ENCODE data around the gene GLRX5.
A peak's percentile ranks its signal among the peaks of the same experiment; 100 is the strongest.

GLRX5 gene

GRCh38 chr14:95519699-95520098 lies 15.2 kb upstream of the GLRX5 start:
- peak; percentile 73 for DNase-seq

- peak; percentile 66 for DNase-seq
These were observed 14.5 kb upstream of the GLRX5 start for GRCh38 chr14:95520346-95520745.

- no peak for DNase-seq
These were observed 13.8 kb upstream of the GLRX5 start for GRCh38 chr14:95521001-95521400.

DNA sequence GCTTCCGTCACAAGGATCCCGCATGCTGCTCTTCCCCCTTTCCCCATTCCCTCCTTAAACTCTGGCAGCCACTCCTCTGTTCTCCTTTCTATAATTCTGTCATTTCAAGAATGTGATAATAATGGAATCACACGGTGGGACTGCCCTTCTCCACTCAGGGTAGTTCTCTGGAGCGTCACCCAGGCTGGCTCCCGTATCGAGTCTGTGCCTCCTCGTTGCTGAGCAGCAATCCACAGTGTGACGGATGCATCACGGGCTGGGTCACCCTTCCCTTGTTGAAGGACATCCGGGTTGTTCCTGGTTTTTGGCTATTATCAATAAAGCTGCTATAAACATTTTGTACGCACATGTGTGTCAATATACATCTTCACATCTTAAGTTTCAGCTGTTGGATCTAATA lies 12.7 kb upstream of the GLRX5 start:
- no peak for DNase-seq

DNA sequence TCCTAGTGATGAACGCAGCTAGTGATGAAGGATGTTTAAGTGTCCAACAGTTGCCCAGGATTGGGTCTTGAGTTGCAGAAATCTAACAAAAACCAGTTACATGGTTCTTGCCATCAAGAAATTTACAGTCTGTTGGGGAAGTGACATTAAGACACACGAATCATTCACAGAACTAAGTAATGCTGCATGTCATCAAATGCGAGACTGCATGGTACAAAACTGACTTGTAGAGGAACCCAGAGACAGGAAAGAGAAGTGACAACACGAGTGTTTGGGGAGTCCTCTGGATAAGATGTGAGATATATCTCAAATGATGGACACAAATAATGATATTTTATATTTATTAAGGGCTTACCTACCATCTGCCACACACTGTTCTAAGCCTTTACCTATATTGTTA lies 12.3 kb upstream of the GLRX5 start:
- DNase-seq, result no peak

- DNase-seq, result peak; percentile 73
These were observed 11.6 kb upstream of the GLRX5 start for GRCh38 chr14:95523051-95523814.

DNA sequence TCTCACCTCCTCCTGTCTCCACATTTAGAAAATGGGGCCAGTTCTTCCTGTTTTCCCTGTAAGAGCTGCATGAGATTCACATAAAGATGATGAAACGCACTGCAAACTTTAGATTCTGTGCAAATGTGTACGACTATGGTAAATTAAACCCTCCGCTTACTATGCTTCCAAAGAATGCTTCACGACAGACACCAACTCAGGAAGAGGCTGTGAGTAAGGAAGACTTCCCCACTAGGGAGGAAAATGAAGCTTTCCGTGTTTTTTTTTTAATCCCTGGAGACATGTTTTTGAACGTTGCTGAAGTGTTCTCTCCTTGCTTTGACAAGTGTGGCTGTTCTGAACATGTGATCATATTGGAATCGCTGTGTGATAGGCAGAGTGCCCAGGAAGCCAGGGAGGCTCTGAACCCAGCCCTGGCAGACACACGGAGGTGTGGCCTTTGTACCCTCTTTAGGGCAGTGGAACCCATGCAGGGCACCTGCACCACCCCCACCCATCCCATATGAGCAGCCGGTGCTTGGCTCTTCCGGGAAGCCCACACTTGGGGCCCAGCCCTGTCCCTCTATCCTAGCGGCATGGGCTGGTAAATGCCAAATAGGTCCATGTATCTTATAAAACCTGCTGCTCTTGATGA lies 10.9 kb upstream of the GLRX5 start:
- DNase-seq, result peak; percentile 65

DNA sequence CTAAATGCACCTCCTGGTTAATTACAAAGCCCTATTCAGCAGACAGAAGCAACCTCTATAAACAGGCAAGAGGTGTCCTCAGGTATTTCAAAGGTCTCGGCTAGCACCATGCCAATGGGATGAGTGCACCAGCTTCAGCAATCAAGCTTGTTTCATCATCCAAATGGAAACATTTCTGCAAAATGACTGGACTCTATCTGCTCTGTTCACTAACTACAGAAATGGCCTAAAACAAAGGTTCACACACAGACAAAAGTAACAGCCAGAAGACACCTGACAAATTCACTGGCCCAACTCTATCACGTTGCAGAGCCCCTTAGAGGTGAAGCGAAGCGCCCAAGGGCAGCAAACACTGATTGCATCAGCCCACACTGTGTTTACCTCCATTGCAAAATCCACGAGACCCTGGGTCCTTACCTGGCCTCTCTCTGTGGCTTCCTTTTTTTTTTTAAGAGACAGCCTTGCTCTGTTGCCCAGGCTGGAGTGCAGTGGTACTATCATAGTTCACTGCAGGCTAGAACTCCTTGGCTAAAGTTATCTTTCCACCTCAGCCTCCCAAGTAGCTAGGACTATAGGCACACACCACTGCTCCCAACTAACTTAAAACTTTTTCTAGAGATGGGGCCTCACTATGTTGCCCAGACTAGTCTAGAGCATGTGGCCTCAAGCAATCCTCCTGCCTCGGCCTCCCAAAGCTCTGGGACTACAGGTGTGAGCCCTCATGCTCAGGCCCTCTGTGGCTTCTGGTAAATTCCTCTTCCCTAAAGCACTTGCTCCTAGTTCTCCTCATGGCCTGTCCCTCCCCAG lies 9.9 kb upstream of the GLRX5 start:
- no peak for DNase-seq

DNA sequence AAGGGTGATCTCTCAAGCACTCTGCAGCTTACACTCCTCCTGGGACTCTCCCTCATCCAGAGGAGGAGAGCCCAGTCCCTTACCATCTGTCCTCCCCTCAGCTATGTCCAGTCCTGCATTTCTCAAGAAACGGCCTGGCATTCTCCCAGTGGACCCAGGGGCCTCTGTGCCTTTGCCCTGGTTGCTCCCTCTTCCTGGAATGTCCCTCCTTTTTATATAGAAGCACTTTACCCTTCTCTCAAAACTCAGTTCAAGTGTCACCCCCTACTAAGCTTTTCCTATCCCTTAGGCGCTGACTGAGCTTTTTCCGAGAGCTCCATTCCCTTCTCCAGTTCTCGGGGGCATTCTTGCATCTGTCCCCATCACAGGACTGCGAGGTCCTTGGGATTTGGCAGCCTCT lies 8.9 kb upstream of the GLRX5 start:
- DNase-seq, result no peak

- DNase-seq, result no peak
These were observed 8.1 kb upstream of the GLRX5 start for GRCh38 chr14:95526483-95527386.

DNA sequence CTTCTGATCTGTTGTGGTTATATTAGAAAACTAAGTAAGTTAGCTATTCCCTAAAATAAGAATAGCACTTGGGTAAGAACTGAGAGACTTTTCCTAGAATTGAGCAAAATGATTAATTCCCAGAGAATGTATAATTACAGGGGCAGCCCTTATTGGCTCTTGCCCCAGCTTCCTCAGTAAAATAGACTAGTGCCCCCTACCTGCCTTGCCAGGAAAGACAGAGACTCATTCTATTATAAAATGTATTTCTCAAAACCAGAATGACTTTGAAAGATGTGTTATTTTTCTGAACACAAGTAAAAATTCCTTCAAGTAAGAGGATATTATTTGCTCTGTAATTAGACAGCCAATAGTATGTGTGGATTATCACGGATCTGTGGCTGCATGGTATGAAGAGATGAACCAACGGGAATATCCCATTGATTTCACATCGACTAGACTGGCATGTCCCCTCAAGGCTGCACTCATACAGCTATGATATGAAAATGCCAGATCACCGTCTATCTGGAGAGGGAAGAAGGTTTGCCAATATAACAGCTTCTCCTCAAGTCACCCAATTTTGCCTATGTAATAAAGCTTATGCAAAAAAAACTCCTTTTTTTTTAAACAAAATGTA lies 7.4 kb upstream of the GLRX5 start:
- peak; percentile 32 for DNase-seq

DNA sequence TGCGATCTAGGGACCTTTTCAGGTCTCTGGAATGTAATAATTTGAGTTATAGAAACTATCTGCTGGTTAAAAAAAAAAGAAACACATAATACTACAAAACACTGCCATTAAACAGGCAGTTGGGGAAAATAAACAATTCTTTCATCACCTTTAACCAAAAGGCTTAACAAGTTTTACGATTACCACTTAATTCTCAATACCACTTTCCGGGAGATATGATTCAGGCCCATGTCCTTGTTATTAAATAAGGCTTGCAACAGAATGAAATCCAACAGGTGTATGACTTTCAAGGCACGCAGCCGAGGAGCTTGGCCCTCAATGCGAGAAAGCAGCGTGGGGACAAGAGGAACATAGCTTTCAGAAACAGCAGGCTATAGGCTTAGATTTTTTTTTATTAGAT lies 5.6 kb upstream of the GLRX5 start:
- DNase-seq, result no peak

GRCh38 chr14:95530473-95531276 lies 4.2 kb upstream of the GLRX5 start:
- no peak for DNase-seq

DNA sequence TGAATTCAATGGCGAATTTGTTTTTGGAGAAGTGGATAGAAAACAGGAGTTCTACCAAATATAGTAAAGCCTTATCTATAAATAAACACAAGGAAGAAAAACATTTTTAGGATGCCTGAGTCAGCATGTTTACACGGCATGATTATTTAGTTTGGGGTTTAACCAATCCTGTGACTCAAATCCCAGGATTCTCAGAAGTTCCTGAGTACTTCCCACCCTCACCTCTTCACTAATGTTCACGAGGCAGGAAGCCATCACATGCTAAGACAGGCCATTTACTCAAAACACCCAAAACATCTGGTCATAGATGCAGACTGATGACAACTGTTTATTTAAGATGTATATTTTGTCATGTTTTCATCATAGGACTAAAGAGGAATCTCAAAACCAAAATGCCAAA lies 3.4 kb upstream of the GLRX5 start:
- DNase-seq, result no peak

- no peak for DNase-seq
These were observed 2.9 kb upstream of the GLRX5 start for GRCh38 chr14:95531969-95532368.

DNA sequence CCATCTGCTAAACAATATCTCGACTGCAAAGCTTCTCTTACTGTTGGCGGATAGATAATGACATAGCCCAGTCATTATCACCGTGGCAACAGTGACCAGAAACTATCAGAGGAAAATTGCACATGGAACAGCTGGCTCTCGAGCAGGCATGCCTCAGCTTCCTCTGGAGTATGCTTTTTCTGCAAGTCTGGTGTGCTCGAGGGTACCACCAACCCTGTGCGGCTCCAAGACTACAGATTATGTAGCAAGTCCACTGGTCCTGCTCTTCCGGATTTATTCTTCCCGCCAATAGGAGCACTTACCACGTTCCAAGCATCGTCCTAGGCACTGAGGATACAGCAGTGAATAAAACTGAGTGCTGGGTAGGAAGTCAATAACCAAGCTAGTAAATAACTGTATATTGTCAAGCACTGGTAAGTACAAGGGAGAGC lies 1.4 kb upstream of the GLRX5 start:
- no peak for DNase-seq

DNA sequence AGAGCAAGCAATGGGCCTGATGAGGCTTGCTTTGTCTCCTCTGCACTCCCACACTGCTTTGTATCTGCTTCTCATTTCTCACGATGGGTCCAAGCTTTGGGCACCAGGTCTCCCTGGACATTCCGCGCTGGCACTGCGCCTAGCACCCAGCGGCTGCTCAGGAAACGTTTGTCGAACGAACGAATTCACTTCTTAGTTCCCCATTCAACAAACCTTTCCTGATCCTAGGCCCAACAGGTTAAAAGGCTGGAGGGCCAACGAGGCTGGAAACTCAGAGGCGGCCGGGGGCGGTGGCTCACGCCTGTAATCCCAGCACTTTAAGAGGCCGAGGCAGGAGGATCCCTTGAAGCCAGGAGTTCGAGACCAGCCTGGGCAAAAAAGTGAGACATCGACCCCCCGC lies 1.0 kb upstream of the GLRX5 start:
- no peak for DNase-seq

DNA sequence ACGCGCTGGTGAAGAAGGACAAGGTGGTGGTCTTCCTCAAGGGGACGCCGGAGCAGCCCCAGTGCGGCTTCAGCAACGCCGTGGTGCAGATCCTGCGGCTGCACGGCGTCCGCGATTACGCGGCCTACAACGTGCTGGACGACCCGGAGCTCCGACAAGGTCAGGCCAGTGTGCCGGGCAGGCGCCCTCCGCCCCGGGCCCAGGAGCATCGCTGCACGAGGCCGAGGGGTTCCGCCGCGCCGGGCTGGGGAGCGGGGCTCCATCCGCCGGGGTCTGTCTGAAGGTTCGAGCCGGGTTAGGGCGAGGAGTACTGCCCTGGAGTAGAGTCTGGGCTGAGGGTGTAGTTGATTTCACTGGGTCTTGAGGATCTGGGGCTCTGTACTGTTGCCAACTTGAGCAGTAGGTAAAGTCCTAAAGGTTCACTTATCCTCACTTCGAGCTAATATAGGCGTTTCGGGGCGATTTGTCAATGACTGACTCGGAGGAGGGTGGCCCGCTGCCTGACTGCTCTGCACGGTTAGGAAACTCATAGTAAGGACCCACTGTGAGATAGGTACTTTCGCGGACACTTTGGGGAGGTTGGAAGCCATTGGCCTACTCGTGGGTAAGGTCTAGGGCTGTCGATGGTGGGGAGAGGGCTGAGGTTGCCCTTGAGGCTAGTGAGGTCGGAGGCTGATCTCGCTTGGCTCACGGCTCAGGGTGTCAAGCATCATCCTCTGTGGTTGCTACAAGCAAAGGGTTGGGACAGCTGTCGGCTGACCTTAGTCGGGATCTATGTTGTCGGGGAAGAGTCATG lies 574 bp downstream of the GLRX5 start:
- DNase-seq, result no peak

- no peak for DNase-seq
These were observed 1.3 kb downstream of the GLRX5 start for GRCh38 chr14:95536036-95536593.

DNA sequence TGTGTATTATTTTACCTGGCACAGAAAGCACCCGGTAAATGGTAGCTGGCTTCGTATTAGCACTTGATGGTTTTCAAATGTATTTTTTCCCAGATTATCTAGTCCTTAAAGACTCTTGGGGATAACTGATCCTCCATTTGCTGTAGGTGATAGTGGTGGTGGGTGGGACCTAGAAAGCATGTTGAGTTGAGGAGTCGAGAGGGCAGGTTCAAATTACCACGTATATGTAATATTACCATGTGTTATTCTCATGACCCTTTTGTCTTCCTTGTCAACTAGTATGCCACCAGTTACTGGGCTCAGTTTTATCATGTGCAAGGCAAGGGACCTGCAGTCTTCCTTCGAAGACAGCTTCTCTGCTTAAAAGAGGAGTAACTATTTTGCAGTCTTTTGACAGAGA lies 1.8 kb downstream of the GLRX5 start:
- DNase-seq, result no peak
